GM12865 (cell line): ENCODE results near the gene CYGB.

Experiments used
- DNase-seq: peaks from one replicate; pipeline ENCODE4 v3.0.0; 2010; ENCODE audit warnings: low read depth
- H3K4me3 ChIP-seq: 2 replicates; pipeline ENCODE4 v1.5.1; 2011; ENCODE audit warnings: mild to moderate bottlenecking, low read depth, low read length, control low read depth
- CTCF ChIP-seq: IDR thresholded peaks from 2 replicates; pipeline ENCODE4 v1.5.1; 2011; ENCODE audit warnings: low read length, control low read depth, low read depth, inconsistent platforms; ENCODE audit not compliant: insufficient read depth; ENCODE audit errors: missing control alignments

The CYGB gene

GRCh38 chr17:76549215-76549518 is 11.7 kb upstream of the CYGB start:
- H3K4me3 ChIP-seq, result no peak overlapping the region
- no peak for TF ChIP-seq CTCF
- DNase-seq, result no peak

- no peak for TF ChIP-seq CTCF
- no peak for DNase-seq
- no peak overlapping the region for H3K4me3 ChIP-seq
These were observed 11.1 kb upstream of the CYGB start for GRCh38 chr17:76548378-76549214.

- no peak overlapping the region for H3K4me3 ChIP-seq
- no peak for TF ChIP-seq CTCF
- no peak for DNase-seq
These were observed 10.2 kb upstream of the CYGB start for GRCh38 chr17:76547642-76548202.

GRCh38 chr17:76547183-76547641 is 9.7 kb upstream of the CYGB start:
- H3K4me3 ChIP-seq, result no peak overlapping the region
- TF ChIP-seq CTCF, result peak; percentile 73
- peak; percentile 70 for DNase-seq

- DNase-seq, result no peak
- TF ChIP-seq CTCF, result no peak
- no peak overlapping the region for H3K4me3 ChIP-seq
These were observed 9.2 kb upstream of the CYGB start for GRCh38 chr17:76546556-76547182.

- no peak for DNase-seq
- TF ChIP-seq CTCF, result no peak
- no peak overlapping the region for H3K4me3 ChIP-seq
These were observed 8.5 kb upstream of the CYGB start for GRCh38 chr17:76545918-76546555.
